ENCODE measurements around the gene PLXNB1.

Gene PLXNB1

DNA sequence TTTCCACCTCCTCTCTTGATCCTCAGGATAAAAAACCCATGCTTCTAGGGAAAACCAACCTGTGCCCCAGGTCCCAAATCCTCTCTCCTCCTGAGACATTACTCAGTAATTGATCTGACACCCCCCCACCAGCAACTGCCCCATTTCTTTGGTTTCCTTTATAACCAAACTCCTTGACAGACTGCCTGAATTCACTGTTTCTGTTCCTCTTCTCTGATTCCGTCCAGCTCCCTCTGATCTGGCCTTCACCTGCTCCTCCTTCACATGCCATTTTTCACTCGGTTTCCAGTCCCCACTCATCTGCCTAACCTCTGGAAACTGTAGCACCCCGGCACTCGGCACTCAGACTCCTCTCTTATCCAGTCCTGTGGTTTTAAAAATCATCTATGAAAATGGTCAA lies 7.9 kb upstream of the PLXNB1 start:
- no peak for DNase-seq

DNA sequence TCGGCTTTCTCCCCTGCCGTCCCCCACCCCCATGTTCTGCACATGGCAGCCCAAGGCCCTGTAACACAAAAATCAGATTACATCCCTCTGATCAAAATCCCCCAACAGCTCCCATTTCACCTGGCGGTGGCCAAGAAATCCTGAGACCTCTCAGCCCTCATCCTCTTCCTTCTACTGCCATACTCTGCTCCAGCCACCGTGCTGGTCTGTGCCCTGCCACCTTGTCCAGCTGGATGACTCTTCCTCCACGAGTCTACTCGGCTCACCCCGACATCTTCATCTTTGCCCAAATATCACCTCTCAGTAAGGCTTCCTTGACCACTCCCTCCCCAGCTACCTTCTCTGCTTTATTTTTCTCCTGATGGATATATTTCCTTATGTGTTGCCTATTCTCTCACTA lies 7.0 kb upstream of the PLXNB1 start:
- DNase-seq, result no peak
- intact Hi-C loops (cut with DNase I), result loop anchor here (2.0 kb wide), 1 partner anchor 36 kb away; no protein-coding TSS in a partner anchor

More for the DNA sequence above, 7.9 kb upstream of the PLXNB1 start:
- intact Hi-C loops (cut with DNase I), result loop anchor here (2.0 kb wide), 1 partner anchor 37 kb away; no protein-coding TSS in a partner anchor

DNA sequence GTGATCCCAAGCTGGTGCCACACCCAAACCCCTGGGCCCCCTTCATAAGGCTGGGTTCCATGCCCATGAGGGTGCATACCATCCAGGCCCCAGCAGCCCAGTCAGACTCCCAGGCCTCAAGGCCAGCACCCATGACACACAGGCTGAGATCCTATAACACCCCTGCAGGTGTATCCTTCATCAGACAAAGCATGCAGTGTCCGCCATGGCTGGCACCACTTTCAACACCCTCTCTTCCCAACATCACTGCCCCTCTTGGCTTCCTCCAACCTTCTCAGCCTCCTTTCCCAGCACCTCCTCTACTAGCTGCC lies 6.5 kb upstream of the PLXNB1 start:
- intact Hi-C loops (cut with DNase I), result loop anchor here (2.0 kb wide), 1 partner anchor 36 kb away; no protein-coding TSS in a partner anchor
- DNase-seq, result no peak

GRCh38 chr3:48435774-48436476 lies 6.0 kb upstream of the PLXNB1 start:
- DNase-seq, result peak; percentile 71 to 97 (median 92)
- intact Hi-C loops (cut with DNase I), result loop anchor here (2.0 kb wide), 2 partner anchors 35 to 165 kb away; no protein-coding TSS in a partner anchor

- intact Hi-C loops (cut with DNase I), result loop anchor here (2.0 kb wide), 1 partner anchor 164 kb away; no protein-coding TSS in a partner anchor
- DNase-seq, result no peak
Observed at GRCh38 chr3:48435223-48435595, 5.3 kb upstream of the PLXNB1 start.

DNA sequence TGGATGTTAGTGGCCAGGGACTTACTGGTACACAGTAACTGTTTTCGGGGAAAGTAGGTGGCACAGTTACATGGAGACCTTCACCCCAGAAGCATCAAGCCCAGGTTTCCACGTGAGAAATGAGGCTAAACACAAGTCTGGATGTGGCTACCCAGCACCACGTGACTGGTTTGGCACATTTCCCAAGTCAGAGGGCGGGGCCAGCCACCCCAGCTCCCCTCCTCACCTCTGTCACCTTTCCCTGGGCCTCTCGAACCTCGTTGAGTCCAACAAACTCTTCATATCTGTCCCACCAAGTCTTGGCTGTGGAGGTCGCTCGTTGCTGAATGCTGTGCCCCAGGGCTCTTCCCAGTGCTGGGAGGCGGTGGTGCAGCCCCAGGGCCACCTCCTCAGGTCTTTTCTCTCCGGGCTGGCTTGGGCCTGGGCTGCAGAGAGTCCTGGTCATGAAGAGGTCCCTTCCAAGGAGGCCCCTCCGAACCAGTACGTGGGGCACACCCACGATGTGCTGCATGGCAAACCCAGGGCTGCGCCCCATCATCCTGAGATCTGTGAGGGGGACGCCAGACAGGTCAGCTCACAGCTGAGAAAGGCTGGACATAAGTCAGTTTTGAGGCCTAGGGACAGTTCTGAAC lies 4.8 kb upstream of the PLXNB1 start:
- intact Hi-C loops (cut with DNase I), result loop anchor here (2.0 kb wide), 1 partner anchor 164 kb away; no protein-coding TSS in a partner anchor
- DNase-seq, result no peak

DNA sequence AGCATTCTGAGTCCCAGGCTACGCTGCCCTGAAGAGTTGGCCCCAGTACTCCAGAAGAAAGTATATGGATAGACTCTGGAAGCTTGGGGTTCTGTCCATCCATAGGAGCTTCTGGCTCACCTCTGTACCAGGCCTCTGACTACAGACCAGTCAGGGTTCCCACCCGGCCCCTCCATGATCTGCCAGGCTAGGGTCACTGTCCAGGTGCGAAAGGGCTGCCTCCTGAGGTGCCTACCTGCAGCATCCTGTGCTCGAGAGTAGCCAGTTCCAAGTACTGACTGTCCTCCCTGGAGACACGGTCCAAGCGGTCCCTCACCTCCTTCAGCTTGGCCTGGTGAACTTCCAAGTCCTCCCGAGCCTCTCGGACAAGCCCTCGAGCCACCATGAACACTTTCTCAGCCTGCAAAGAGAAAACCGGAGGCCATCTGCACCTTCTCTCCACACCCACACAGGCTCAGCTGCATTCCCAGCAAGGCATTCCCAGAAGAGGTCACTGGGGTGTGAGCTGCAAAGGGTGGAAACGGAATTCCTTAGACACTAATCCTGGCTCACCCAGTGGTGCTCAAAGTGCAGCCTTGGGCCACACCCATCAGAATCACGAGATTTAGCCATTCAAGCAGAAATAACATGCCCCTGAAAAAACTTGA lies 3.7 kb upstream of the PLXNB1 start:
- no peak for DNase-seq
- intact Hi-C loops (cut with DNase I), result loop anchor here (2.0 kb wide), 1 partner anchor 163 kb away; no protein-coding TSS in a partner anchor

- intact Hi-C loops (cut with DNase I), result no loop called here
- peak in 6 of 42 donors; percentile 15 to 68 (median 31) for DNase-seq
Observed at GRCh38 chr3:48432411-48433371, 2.8 kb upstream of the PLXNB1 start.

DNA sequence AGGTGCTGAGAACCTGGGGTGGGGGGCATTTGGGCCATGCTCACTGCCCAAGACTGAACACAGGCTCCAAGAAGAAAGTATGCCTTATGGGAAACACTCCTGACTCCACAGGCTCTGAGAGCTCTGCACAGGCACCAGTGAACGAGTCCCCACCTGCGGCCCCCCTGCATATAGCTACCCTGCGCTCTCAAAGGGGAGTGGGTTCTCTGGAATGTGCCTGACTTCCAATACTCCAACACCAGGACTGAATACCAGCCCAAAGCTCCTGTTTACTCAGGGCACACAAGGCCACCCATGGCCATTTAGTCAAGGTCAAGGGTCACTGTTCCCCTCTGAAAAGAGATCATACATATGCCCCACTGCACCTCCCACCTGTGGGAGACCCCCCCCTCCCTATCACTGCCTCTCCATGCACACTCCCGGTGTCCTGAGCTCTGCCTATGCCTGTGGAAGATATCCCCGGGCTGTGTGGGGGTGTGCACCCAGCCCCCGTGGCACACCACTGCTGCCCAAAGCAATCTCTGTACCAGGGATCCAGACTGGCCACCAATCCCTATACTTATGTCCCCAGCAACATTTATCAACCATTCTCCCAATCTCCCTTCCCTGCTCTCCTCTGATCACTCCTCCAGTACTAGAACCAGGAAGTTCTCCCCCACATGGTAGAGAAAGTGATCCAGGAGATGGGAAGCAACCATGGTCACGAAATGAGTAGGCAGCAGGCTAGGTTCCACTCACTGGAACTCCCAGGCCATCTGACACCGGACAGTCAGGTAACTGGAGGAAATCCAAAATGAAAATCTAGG lies 1.5 kb upstream of the PLXNB1 start:
- intact Hi-C loops (cut with DNase I), result no loop called here
- DNase-seq, result peak in 2 of 42 donors; percentile 13 to 27

DNA sequence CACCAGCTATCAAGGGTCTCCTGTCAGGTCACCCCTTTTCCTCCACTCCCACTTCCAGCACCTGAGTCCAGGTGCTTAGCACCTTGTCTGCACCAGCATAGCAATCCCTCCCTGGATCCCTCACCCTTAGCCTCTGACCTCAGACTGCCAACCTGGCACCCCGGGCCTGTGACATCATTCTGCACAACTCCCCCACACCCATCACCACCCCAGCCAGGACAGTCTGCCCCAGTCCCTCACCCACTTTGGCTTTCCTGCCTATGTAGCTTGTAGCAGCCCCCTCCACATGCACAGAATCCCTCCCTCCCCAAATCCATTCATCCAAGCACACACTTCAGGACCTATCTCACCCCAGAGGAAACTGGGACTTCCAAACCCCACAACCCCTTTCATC lies 819 bp upstream of the PLXNB1 start:
- DNase-seq, result peak in 3 of 42 donors; percentile 3 to 23 (median 11)
- intact Hi-C loops (cut with DNase I), result no loop called here

DNA sequence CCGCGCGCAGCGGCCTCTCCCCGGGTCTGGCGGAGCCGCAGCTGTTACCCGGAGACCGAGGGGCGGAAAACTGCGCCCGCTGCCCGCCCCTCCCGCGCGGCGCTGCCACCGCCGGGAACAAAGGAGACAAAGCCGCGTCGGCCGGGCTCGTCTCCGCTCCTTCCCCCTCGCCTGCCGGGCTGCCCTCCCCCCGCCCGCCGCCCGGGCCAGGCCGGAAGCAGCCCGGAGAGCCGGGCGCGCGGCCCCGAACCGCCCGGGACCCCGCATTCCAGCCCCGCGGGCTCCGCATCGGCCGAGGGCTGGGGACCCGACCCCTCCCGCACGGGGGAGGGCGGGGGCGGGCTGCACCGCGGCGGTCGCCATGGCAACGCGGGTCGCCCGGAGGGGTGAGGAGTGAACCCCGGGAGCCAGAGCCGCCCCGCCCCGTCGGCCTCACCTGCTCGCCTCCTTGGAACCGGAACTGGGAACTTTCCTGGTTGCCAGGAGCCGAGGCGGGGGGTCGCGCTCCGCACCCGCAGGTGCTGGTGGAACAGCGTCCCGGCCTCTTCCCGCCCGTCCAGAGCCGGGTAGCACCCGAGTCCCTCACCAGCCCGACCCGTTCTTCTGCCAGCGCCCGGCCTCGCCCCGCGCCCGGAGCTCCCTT lies 448 bp downstream of the PLXNB1 start:
- peak; percentile 43 to 92 (median 85) for DNase-seq
- intact Hi-C loops (cut with DNase I), result no loop called here

DNA sequence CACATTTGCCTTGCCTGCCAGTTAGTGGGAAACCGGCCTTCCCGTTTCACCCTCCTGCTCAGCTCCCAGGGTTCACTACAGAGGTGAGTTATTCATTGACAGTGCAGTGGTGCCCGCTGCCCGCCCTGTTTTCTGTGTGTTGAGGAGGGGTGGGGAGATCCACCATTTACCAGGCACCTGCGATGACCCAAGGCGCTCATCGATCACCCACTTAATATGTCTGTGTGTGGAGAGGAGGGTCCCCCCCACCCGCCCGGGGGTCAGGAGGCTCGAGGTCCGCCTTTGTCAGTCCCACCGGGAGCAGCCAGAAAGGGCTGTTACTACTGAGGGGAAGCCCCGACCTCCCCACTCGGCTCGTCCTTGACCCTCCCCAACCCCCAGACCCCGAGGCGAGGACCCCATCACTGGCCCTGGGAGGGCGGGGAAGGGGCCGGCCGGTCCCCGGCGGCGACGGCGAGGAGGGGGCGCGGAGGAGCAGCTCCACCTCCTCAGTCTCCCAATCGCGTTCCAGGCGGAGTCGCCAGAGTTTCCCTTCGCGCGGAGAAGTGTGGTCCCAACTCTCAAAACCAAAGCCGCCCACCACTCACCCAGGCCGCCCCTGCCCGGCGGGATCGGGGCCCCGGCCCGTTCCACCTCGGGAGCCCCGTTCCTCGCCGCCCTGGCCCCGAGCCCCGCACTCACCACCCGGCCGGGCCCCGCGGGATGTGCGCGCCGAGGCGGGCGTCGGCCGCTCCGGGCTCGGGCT lies 1.1 kb downstream of the PLXNB1 start:
- intact Hi-C loops (cut with DNase I), result no loop called here
- peak in 34 of 42 donors; percentile 29 to 76 (median 54) for DNase-seq

DNA sequence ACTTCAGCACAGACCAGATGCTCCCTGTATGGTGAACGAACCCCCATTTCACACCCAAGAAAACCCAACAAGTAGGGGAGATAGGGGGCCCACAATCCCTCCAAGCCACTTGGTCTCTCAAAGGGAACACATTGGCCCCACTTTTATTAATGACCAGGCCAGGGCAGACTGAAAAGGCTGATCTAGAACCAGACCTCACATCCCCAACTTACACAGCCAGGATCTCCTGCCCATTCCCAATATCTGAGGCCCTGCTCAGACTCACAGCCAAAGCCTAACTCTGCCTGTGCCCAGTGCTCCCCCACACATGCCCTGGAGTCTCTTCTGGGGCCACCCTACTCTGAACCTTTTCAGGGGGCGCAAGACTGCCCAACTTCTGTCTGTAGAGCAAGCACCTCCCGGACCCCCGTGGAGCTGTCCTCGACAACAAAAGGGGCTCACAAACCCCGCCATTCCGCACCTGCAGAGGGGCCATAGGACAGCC lies 1.8 kb downstream of the PLXNB1 start:
- peak in 3 of 42 donors; percentile 31 to 59 (median 44) for DNase-seq
- intact Hi-C loops (cut with DNase I), result no loop called here

- intact Hi-C loops (cut with DNase I), result no loop called here
- DNase-seq, result peak in 30 of 42 donors; percentile 27 to 76 (median 50)
Observed at GRCh38 chr3:48427630-48427962, 2.3 kb downstream of the PLXNB1 start.

- intact Hi-C loops (cut with DNase I), result no loop called here
- DNase-seq, result peak in 19 of 42 donors; percentile 18 to 76 (median 44)
Observed at GRCh38 chr3:48426944-48427629, 2.8 kb downstream of the PLXNB1 start.

GRCh38 chr3:48426401-48426909 lies 3.4 kb downstream of the PLXNB1 start:
- intact Hi-C loops (cut with DNase I), result no loop called here
- DNase-seq, result peak; percentile 81 to 98 (median 93)
